Prostate gland (tissue), 2 donors: ENCODE results near the gene XCR1.

Source experiments
- POLR2A ChIP-seq: fragments of 450-650 bp; IDR thresholded peaks from one replicate; pipeline ENCODE4 v1.6.1; 2016; ENCODE audit warnings: antibody characterized with exemption, mild to moderate bottlenecking
- TF ChIP-seq, protein P1 (sequence below), 4 experiments: fragments of 200-600 bp in 2 of 4; fragments of 450-650 bp in 2 of 4; sonication (generic) in 2 of 4; IDR thresholded peaks; 1 replicate in 3 of 4; 2 replicates in 1 of 4; pipeline ENCODE4 v1.5.1; 2016 to 2019; ENCODE audit warnings: antibody characterized with exemption in 4 of 4, mild to moderate bottlenecking in 2 of 4, moderate library complexity in 2 of 4

GRCh38 chr3:45997942-45998341, 29.3 kb downstream of the XCR1 start:
- no peak for TF ChIP-seq POLR2A
- TF ChIP-seq, protein P1, sequence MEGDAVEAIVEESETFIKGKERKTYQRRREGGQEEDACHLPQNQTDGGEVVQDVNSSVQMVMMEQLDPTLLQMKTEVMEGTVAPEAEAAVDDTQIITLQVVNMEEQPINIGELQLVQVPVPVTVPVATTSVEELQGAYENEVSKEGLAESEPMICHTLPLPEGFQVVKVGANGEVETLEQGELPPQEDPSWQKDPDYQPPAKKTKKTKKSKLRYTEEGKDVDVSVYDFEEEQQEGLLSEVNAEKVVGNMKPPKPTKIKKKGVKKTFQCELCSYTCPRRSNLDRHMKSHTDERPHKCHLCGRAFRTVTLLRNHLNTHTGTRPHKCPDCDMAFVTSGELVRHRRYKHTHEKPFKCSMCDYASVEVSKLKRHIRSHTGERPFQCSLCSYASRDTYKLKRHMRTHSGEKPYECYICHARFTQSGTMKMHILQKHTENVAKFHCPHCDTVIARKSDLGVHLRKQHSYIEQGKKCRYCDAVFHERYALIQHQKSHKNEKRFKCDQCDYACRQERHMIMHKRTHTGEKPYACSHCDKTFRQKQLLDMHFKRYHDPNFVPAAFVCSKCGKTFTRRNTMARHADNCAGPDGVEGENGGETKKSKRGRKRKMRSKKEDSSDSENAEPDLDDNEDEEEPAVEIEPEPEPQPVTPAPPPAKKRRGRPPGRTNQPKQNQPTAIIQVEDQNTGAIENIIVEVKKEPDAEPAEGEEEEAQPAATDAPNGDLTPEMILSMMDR (IDR thresholded peaks at IDR 0.05) = no peak
